HepG2 (cell line): Measurements from ENCODE around the gene DCST2. TPM values are rescaled to one million over a fixed set of nuclear protein-coding genes. Genes with fewer than 3 reads are reported as not detected.
A peak's percentile ranks its signal among the peaks of the same experiment; 100 is the strongest.

ENCODE experiments used
- ARID2 ChIP-seq: sonication (generic); formaldehyde crosslinking; IDR thresholded peaks from 2 replicates; pipeline ENCODE4 v1.8.1; 2022; ENCODE audit warnings: mild to moderate bottlenecking, missing genetic modification reagents, borderline replicate concordance
- ARID4A ChIP-seq: sonication (generic); formaldehyde crosslinking; IDR thresholded peaks from 2 replicates; pipeline ENCODE4 v1.5.0; 2020; ENCODE audit warnings: mild to moderate bottlenecking, missing genetic modification reagents, borderline replicate concordance
- FOSL2 ChIP-seq: sonication (generic); formaldehyde crosslinking; IDR thresholded peaks from 2 replicates; pipeline ENCODE4 v1.4.0; 2020; ENCODE audit warnings: missing genetic modification reagents
- GFI1 ChIP-seq: sonication (generic); formaldehyde crosslinking; IDR thresholded peaks from 2 replicates; pipeline ENCODE4 v1.5.0; 2020; ENCODE audit warnings: missing genetic modification reagents, mild to moderate bottlenecking, borderline replicate concordance
- IKZF1 ChIP-seq: fragments of 450-650 bp; IDR thresholded peaks from 2 replicates; pipeline ENCODE4 v1.7.1; 2016
- KMT2B ChIP-seq: IDR thresholded peaks from 2 replicates; pipeline ENCODE4 v1.6.1; 2016; ENCODE audit warnings: missing genetic modification reagents, missing compliant biosample characterization
- MLXIP ChIP-seq: sonication (generic); formaldehyde crosslinking; IDR thresholded peaks from 2 replicates; pipeline ENCODE4 v1.9.0; 2021; ENCODE audit warnings: missing genetic modification reagents, borderline replicate concordance
- MTERF4 ChIP-seq: sonication (generic); formaldehyde crosslinking; IDR thresholded peaks from 2 replicates; pipeline ENCODE4 v1.8.0; 2023; ENCODE audit warnings: mild to moderate bottlenecking, missing genetic modification reagents
- NFRKB ChIP-seq: fragments of 450-650 bp; IDR thresholded peaks from 2 replicates; pipeline ENCODE4 v1.6.1; 2017
- PREB ChIP-seq: sonication (generic); formaldehyde crosslinking; IDR thresholded peaks from 2 replicates; pipeline ENCODE4 v1.4.0; 2020; ENCODE audit warnings: missing genetic modification reagents
- SNAPC2 ChIP-seq: sonication (generic); formaldehyde crosslinking; IDR thresholded peaks from 2 replicates; pipeline ENCODE4 v1.8.1; 2022; ENCODE audit warnings: mild to moderate bottlenecking, missing genetic modification reagents
- TBX2 ChIP-seq: sonication (generic); formaldehyde crosslinking; IDR thresholded peaks from 2 replicates; pipeline ENCODE4 v1.5.0; 2020; ENCODE audit warnings: missing genetic modification reagents, mild to moderate bottlenecking, borderline replicate concordance
- TERF1 ChIP-seq: sonication (generic); formaldehyde crosslinking; IDR thresholded peaks from 2 replicates; pipeline ENCODE4 v1.8.0; 2022; ENCODE audit warnings: mild to moderate bottlenecking, missing genetic modification reagents, moderate library complexity
- THAP7 ChIP-seq: sonication (generic); formaldehyde crosslinking; IDR thresholded peaks from 2 replicates; pipeline ENCODE4 v1.8.1; 2023; ENCODE audit warnings: mild to moderate bottlenecking, missing genetic modification reagents
- ZNF235 ChIP-seq: sonication (generic); formaldehyde crosslinking; IDR thresholded peaks from 2 replicates; pipeline ENCODE4 v1.8.1; 2023; ENCODE audit warnings: mild to moderate bottlenecking, missing genetic modification reagents, borderline replicate concordance
- ZNF577 ChIP-seq: sonication (generic); formaldehyde crosslinking; IDR thresholded peaks from 2 replicates; pipeline ENCODE4 v1.4.0; 2020; ENCODE audit warnings: mild to moderate bottlenecking, low read depth, missing genetic modification reagents, borderline replicate concordance
- ZNF737 ChIP-seq: sonication (generic); formaldehyde crosslinking; IDR thresholded peaks from 2 replicates; pipeline ENCODE4 v1.5.0; 2020; ENCODE audit warnings: missing genetic modification reagents, mild to moderate bottlenecking, borderline replicate concordance
- polyA plus RNA-seq, 8 experiments: library from polyadenylated mRNA; depleted of rRNA in 3 of 8; stranded (reverse) in 7 of 8; unstranded in 1 of 8; fragments of >200 nt; fragmentation: Illumina TruSeq in 4 of 8; extraction: Trizol in 4 of 8; gene quantifications; 2 replicates each; pipeline versions ENCODE4 v1.2.1 to v1.2.3, GENCODE V29; 2011 to 2016; ENCODE audit warnings: low read depth in 4 of 8, missing spikeins in 1 of 8, mixed read lengths in 1 of 8; ENCODE audit not compliant: insufficient read depth in 1 of 8
- total RNA-seq, 5 experiments: library from RNA; depleted of rRNA; stranded (reverse); fragments of >200 nt; fragmentation: Illumina TruSeq; extraction: Trizol; gene quantifications; 2 replicates each; pipeline ENCODE4 v1.2.3, GENCODE V29; 2016; ENCODE audit warnings: low read depth in 1 of 5

DCST2 gene
- total and polyA plus RNA-seq, 2 of the 13 experiments (the other 11 are each of a cell fraction or from before 2014, with no cell fraction given), result 0.74 TPM; not detected in 1

- TF ChIP-seq THAP7 (CRISPR knock-in tag) (no peak), ZNF737 (CRISPR knock-in tag) (no peak), GFI1 (CRISPR knock-in tag) (no peak), TBX2 (CRISPR knock-in tag) (peak; percentile 48; the same call in 1 of the 2 replicates), MLXIP (CRISPR knock-in tag) (no peak), MTERF4 (CRISPR knock-in tag) (no peak), ZNF577 (CRISPR knock-in tag) (no peak), IKZF1 (no peak), ARID2 (no peak), FOSL2 (CRISPR knock-in tag) (peak; percentile 89), ZNF235 (no peak), SNAPC2 (CRISPR knock-in tag) (no peak), ARID4A (CRISPR knock-in tag) (peak; percentile 40; the same call in 1 of the 2 replicates), KMT2B (CRISPR knock-in tag) (no peak), PREB (CRISPR knock-in tag) (no peak), NFRKB (no peak), TERF1 (CRISPR knock-in tag) (no peak)
These were observed 62.8 kb downstream of the DCST2 start, which contains the start of gene SHC1 (continued) for GRCh38 chr1:154970631-154971340.
